ENCODE results near the gene TUBB1.
"Not testable (repeated sequence)": the region's sequence is repeated elsewhere in the genome, so short reads cannot be mapped to it uniquely, and the experiment has no call there.

Gene TUBB1

DNA sequence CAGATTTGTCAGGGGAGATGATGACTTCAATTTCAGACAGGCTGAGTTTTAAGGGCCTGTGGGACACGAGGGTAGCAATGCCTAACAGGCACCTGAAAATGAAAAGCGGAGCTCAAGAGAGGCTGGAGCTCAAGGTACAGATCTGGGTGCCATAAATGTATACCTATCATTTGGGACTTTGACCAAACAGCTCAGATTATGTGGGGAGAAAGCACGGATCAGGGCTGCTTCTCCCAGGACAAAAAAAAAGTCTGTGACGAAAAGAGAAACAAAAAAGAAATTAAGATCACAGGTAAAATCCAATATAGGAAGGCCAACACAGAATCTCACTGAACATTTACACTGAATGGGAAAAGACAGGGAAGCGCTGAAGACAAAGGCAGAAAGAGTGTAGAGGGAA lies 21.4 kb downstream of the TUBB1 start:
- Histone ChIP-seq H3K9me3 (ENCODE audit: control insufficient read depth, low read length) (no peaks in the 10 kb centered on the region), H3K27me3 (ENCODE audit: control insufficient read depth, insufficient read depth, low read length) (no peaks in the 10 kb centered on the region), H3K4me1 (peaks cover 2% of the 10 kb centered on the region), H3K27ac (no peak overlapping the region), H3K79me2 (peaks cover 19% of the 10 kb centered on the region), H3K4me2 (ENCODE audit: low read length) (peak overlapping the region; percentile 15), H3K4me3 (ENCODE audit: low read depth, low read length) (no peak overlapping the region), H3K36me3 (ENCODE audit: control insufficient read depth, insufficient read depth, low read length) (no peaks in the 10 kb centered on the region), H3K9ac (no peak overlapping the region), H2AFZ (no peak overlapping the region)
- TF ChIP-seq, protein P1, sequence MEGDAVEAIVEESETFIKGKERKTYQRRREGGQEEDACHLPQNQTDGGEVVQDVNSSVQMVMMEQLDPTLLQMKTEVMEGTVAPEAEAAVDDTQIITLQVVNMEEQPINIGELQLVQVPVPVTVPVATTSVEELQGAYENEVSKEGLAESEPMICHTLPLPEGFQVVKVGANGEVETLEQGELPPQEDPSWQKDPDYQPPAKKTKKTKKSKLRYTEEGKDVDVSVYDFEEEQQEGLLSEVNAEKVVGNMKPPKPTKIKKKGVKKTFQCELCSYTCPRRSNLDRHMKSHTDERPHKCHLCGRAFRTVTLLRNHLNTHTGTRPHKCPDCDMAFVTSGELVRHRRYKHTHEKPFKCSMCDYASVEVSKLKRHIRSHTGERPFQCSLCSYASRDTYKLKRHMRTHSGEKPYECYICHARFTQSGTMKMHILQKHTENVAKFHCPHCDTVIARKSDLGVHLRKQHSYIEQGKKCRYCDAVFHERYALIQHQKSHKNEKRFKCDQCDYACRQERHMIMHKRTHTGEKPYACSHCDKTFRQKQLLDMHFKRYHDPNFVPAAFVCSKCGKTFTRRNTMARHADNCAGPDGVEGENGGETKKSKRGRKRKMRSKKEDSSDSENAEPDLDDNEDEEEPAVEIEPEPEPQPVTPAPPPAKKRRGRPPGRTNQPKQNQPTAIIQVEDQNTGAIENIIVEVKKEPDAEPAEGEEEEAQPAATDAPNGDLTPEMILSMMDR (IDR thresholded peaks at IDR 0.05): no peak

DNA sequence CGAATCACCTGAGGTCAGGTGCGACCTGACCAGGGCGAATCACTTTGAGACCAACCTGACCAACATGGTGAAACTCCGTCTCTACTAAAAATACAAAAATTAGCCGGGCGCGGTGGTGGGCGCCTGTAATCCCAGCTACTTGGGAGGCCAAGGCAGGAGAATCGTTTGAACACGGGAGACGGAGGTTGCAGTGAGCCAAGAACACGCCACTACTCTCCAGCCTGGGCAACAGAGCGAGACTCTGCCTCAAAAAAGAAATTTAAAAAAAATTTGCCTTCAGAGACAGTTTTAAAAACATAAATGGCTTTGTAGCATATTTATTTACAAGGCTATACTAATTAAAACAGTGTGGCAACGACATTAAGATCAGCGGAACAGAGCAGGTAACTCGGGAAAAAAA lies 22.3 kb downstream of the TUBB1 start:
- H3K4me1 ChIP-seq; H3K9ac ChIP-seq; H3K27ac ChIP-seq; H2AFZ ChIP-seq; H3K36me3 ChIP-seq (ENCODE audit: control insufficient read depth, insufficient read depth, low read length); H3K27me3 ChIP-seq (ENCODE audit: control insufficient read depth, insufficient read depth, low read length); H3K9me3 ChIP-seq (ENCODE audit: control insufficient read depth, low read length): not testable (repeated sequence)
- Histone ChIP-seq H3K79me2 (peaks cover 19% of the 10 kb centered on the region), H3K4me2 (ENCODE audit: low read length) (peak overlapping the region; percentile 68), H3K4me3 (ENCODE audit: low read depth, low read length) (peak overlapping the region; percentile 73)

DNA sequence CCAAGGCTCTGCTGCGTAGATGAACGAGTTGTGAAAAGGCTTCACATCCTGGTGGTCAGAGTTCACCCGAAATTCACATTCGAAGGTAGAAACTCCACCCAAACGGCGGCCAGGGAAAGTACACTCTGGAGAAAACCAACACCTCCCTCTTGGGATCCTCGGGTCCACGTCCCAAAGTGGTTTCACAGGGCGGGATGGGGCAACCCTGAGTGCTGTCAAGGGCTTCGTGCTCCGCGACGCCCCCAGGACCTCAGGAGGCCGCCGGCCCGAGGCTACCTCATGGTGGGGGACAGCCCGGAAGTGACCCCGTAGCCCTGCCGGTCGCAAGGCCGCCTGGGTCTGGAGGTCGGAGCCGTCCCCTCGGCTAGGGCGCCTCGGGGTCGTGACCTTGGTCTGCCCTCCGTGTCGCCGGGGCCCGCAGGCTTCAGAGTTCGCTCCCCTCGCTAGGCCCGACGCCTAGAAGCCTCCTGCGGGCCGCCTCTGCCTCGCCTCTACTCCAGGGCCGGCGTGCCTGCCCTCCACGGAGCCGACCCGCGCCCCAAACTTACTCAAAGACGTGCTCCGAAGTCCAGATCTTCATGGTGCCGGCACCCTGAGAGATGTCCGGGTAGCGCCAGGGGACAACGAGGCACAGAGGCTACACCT lies 23.0 kb downstream of the TUBB1 start, which contains the start of gene PRELID3B:
TSS of gene PRELID3B (minus strand) at position 636 of the 645 bp plus-strand sequence. CDS start at position 580, 56 bp downstream.
- Histone ChIP-seq H3K36me3 (ENCODE audit: control insufficient read depth, insufficient read depth, low read length) (no peaks in the 10 kb centered on the region), H3K4me3 (ENCODE audit: low read depth, low read length) (peak within 1 kb of the TSS; percentile 73), H3K4me2 (ENCODE audit: low read length) (peak within 1 kb of the TSS; percentile 68), H2AFZ (peak within 1 kb of the TSS; percentile 85), H3K9me3 (ENCODE audit: control insufficient read depth, low read length) (no peaks in the 10 kb centered on the region), H3K27ac (peak within 1 kb of the TSS; percentile 68), H3K9ac (peak within 1 kb of the TSS; percentile 23), H3K79me2 (peaks cover 19% of the 10 kb centered on the region), H3K4me1 (peaks cover 2% of the 10 kb centered on the region), H3K27me3 (ENCODE audit: control insufficient read depth, insufficient read depth, low read length) (no peaks in the 10 kb centered on the region)
- TF ChIP-seq, protein P1 (IDR thresholded peaks at IDR 0.05): no peak

DNA sequence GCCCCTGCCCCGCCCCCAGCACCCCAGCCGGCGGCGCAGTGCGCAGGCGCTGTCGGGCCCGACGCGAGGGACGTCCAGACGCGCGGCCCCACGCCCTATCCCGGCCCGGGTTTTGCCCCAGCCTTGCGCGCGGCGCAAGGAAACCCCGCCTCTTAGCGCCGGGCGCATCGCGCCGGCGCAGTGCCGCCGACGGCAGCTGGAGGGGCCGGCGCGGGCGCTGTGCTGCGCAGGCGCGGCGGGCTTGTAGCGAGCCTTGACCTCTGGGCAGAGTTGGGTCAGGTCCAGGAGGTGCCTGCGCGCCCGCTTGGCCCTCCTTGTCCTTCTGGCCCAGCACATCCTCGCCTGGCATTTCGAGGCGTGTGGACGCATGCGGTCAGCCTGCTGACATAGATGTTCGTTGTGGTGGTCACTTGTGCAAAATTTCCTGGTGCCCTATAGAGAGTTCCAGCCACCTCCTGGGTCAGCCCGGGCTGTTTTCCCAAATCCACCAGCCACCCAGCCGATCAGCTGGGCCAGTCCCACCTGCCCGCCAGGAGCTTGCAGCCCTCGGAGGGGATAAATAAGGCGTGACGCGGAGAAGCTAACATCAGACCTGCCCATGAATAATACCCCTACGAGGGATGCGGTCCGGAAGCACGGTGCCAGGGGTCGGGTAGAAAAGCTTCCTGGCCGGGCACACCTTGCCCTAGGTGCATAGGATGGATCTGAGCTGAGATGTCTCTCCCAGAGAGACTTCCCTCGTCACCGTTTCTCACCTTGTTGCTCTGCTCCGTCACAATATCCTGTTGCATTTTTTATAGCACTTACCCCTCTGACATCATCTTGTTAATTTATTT lies 23.8 kb downstream of the TUBB1 start:
- TF ChIP-seq, protein P1 (IDR thresholded peaks at IDR 0.05): no peak
- peak overlapping the region; percentile 68 for H3K27ac ChIP-seq
- H2AFZ ChIP-seq: peak overlapping the region; percentile 85
- no peaks in the 10 kb centered on the region for H3K36me3 ChIP-seq (ENCODE audit: control insufficient read depth, insufficient read depth, low read length)
- H3K4me3 ChIP-seq (ENCODE audit: low read depth, low read length): peak overlapping the region; percentile 73
- no peaks in the 10 kb centered on the region for H3K27me3 ChIP-seq (ENCODE audit: control insufficient read depth, insufficient read depth, low read length)
- H3K4me1 ChIP-seq: peaks cover 2% of the 10 kb centered on the region
- H3K9me3 ChIP-seq (ENCODE audit: control insufficient read depth, low read length): no peaks in the 10 kb centered on the region
- H3K4me2 ChIP-seq (ENCODE audit: low read length): peak overlapping the region; percentile 68
- peak overlapping the region; percentile 23 for H3K9ac ChIP-seq
- H3K79me2 ChIP-seq: peaks cover 19% of the 10 kb centered on the region

DNA sequence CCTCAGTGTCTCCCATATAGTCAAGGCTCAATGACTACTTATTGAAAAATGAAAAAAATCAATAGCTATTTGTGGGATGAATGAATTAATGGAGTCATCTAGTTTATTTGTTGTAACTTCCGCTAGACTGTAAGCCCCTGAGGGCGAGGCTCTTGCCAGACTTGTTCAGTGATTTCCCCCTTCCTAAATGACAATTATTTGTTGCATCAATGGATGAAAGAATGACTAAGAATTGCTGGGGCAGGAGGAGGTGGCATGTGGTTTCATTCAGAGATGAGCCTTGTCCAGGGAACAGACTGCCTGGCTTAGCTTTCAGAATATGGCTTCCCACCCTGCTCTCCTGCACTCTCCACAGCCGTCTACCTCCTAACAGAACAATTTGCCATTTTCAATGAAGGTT lies 24.5 kb downstream of the TUBB1 start:
- Histone ChIP-seq H3K9me3 (ENCODE audit: control insufficient read depth, low read length) (no peaks in the 10 kb centered on the region), H3K27ac (peak overlapping the region; percentile 62), H3K4me1 (peaks cover 2% of the 10 kb centered on the region), H2AFZ (peak overlapping the region; percentile 81), H3K4me2 (ENCODE audit: low read length) (no peak overlapping the region), H3K4me3 (ENCODE audit: low read depth, low read length) (no peak overlapping the region), H3K36me3 (ENCODE audit: control insufficient read depth, insufficient read depth, low read length) (no peaks in the 10 kb centered on the region), H3K9ac (no peak overlapping the region), H3K27me3 (ENCODE audit: control insufficient read depth, insufficient read depth, low read length) (no peaks in the 10 kb centered on the region), H3K79me2 (peaks cover 19% of the 10 kb centered on the region)
- TF ChIP-seq, protein P1 (IDR thresholded peaks at IDR 0.05): no peak
